A673 (cell line): ENCODE data around the gene TNFRSF4. TPM values are rescaled to one million over a fixed set of nuclear protein-coding genes. Genes with fewer than 3 reads are reported as not detected.

Experiments used
- BruUV-seq: library from RNA; stranded (reverse); fragments of 400-500 nt; replicated peaks from 2 replicates; lab custom pipeline; 2021; lab: Mats Ljungman, UMichigan
- CTCF ChIA-PET: fragments of 300-600 bp; sonication (Branson Sonifier 250); formaldehyde crosslinking; loops from one replicate; lab custom pipeline; 2022; ENCODE audit warnings: antibody characterized with exemption; lab: Charles Lee
- POLR2A ChIA-PET: fragments of 300-600 bp; sonication (Branson Sonifier 250); formaldehyde crosslinking; loops from one replicate; lab custom pipeline; 2022; ENCODE audit warnings: antibody characterized with exemption; ENCODE audit not compliant: low non-redundant PET; lab: Charles Lee
- DNase-seq: peaks from one replicate; pipeline ENCODE4 v3.0.0-alpha.2; 2015; ENCODE audit warnings: low spot score
- H3K27ac ChIP-seq: fragments of 200-600 bp; sonication (generic); 2 replicates; pipeline ENCODE4 v1.5.1; 2016; ENCODE audit warnings: mixed run types, low read depth, mild to moderate bottlenecking, mixed read lengths, antibody characterized with exemption, low read length; ENCODE audit not compliant: poor library complexity, severe bottlenecking
- H3K27me3 ChIP-seq: fragments of 200-600 bp; sonication (generic); replicated peaks from 2 replicates; pipeline ENCODE4 v1.6.1; 2017; ENCODE audit warnings: mixed run types, low read depth, mild to moderate bottlenecking, mixed read lengths, antibody characterized with exemption, low read length; ENCODE audit not compliant: insufficient read depth, poor library complexity
- H3K36me3 ChIP-seq: fragments of 200-600 bp; sonication (generic); 2 replicates; pipeline ENCODE4 v1.6.1; 2016; ENCODE audit warnings: mixed run types, mild to moderate bottlenecking, mixed read lengths, antibody characterized with exemption, low read length; ENCODE audit not compliant: insufficient read depth, poor library complexity, severe bottlenecking
- H3K4me1 ChIP-seq: fragments of 200-600 bp; sonication (generic); 2 replicates; pipeline ENCODE4 v1.6.1; 2017; ENCODE audit warnings: mixed run types, mild to moderate bottlenecking, mixed read lengths, antibody characterized with exemption, low read length; ENCODE audit not compliant: insufficient read depth, poor library complexity, severe bottlenecking
- H3K4me3 ChIP-seq: fragments of 200-600 bp; sonication (generic); 2 replicates; pipeline ENCODE4 v1.5.1; 2016; ENCODE audit warnings: low read depth, mixed run types, mild to moderate bottlenecking, mixed read lengths, low read length; ENCODE audit not compliant: poor library complexity, severe bottlenecking
- H3K9me3 ChIP-seq: fragments of 200-600 bp; sonication (generic); 2 replicates; pipeline ENCODE4 v1.6.1; 2016; ENCODE audit warnings: mixed run types, low read depth, mild to moderate bottlenecking, mixed read lengths, antibody characterized with exemption, low read length; ENCODE audit not compliant: poor library complexity, severe bottlenecking
- EZH2 ChIP-seq: fragments of 200-600 bp; sonication (generic); IDR thresholded peaks from 2 replicates; pipeline ENCODE4 v1.6.1; 2017; ENCODE audit warnings: borderline replicate concordance, low read depth, mild to moderate bottlenecking, mixed read lengths, antibody characterized with exemption, low read length; ENCODE audit not compliant: poor library complexity, severe bottlenecking
- intact Hi-C: fragments of 100-400 bp; cut with micrococcal nuclease; formaldehyde crosslinking; loops from one replicate; pipeline ENCODE4 v1.10.0; 2022; ENCODE audit not compliant: unreplicated experiment
- total RNA-seq: library from RNA; stranded (reverse); gene quantifications from 2 replicates; pipeline ENCODE4 v1.2.3, GENCODE V29; 2021
- TF ChIP-seq, protein P1 (sequence below): fragments of 300-800, 200-600 bp; sonication (generic); conservative IDR thresholded peaks from 2 replicates; pipeline ENCODE4 v1.5.1; 2017; ENCODE audit warnings: low read depth, mild to moderate bottlenecking, antibody characterized with exemption, low read length, moderate library complexity, mixed read lengths

TNFRSF4 gene
- total RNA-seq, 1 experiment from 2014 or later = 0.80 TPM

GRCh38 chr1:1169429-1170214, 44.3 kb downstream of the TNFRSF4 start:
- BruUV-seq = no TSS peak
- TF ChIP-seq, protein P1, sequence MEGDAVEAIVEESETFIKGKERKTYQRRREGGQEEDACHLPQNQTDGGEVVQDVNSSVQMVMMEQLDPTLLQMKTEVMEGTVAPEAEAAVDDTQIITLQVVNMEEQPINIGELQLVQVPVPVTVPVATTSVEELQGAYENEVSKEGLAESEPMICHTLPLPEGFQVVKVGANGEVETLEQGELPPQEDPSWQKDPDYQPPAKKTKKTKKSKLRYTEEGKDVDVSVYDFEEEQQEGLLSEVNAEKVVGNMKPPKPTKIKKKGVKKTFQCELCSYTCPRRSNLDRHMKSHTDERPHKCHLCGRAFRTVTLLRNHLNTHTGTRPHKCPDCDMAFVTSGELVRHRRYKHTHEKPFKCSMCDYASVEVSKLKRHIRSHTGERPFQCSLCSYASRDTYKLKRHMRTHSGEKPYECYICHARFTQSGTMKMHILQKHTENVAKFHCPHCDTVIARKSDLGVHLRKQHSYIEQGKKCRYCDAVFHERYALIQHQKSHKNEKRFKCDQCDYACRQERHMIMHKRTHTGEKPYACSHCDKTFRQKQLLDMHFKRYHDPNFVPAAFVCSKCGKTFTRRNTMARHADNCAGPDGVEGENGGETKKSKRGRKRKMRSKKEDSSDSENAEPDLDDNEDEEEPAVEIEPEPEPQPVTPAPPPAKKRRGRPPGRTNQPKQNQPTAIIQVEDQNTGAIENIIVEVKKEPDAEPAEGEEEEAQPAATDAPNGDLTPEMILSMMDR = no peak
- TF ChIP-seq EZH2 = no peak
- intact Hi-C loops = loop anchor here (5.0 kb wide), 1 partner anchor 48 kb away; no protein-coding TSS in a partner anchor
- H3K9me3 ChIP-seq = no peaks in the 10 kb centered on the region
- ChIA-PET CTCF (no interaction called here), POLR2A (no interaction called here)
- H3K36me3 ChIP-seq = no peaks in the 10 kb centered on the region
- DNase-seq = no peak
- peak overlapping the region; percentile 22 for H3K4me3 ChIP-seq
- H3K4me1 ChIP-seq = peaks cover 30% of the 10 kb centered on the region
- H3K27me3 ChIP-seq = no peaks in the 10 kb centered on the region
- peak overlapping the region; percentile 34 for H3K27ac ChIP-seq

DNA sequence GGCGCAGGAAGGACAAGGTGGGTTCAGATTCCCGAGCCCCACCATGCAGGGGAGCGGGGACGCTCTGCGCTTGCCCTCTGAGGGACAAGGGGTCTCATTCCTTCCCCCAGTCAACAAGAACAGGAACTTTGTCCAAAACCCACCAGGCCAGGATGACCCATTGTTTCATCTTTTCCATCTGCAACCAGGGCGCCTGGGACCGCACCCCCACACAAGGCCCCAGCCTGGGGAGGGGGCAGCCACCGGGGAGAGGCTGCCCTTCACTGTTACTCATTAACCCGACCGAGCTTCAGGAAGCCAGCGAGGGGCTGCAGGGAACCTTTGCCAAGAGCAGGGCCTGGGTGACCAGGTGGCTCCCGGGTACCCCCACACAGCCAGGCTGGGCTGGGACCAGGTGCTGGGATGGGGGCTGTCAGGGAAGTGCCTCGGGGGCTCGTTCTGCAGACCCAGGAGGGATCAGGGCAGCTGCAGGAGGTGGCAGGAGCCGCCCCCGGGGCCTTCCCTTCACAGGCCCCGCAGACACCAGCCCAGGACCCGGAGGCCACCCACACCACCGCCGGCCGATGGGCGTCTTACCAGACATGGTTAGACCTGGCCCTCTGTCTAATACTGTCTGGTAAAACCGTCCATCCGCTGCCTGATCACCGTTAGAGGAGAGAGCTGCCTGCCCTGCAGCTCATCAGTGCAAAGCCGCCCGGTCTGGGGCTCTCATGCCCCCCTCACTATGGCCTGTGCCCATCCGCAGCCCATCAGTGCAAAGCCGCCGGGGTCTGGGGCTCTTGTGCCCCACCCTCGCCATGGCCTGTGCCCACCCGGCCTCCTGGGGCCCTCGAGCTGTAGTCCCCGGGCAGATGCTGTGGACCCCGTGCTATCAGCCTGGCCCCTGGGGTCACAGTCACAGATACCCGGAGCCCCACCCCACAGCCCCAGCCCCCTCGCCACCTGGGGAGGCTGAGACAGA, 45.2 kb downstream of the TNFRSF4 start:
- intact Hi-C loops = no loop called here
- H3K9me3 ChIP-seq = no peaks in the 10 kb centered on the region
- DNase-seq = no peak
- H3K27ac ChIP-seq = no peak overlapping the region
- H3K4me1 ChIP-seq = peaks cover 30% of the 10 kb centered on the region
- no TSS peak for BruUV-seq
- POLR2A ChIA-PET = no interaction called here
- CTCF ChIA-PET = no interaction called here
- TF ChIP-seq, protein P1 = no peak
- no peak for TF ChIP-seq EZH2
- no peak overlapping the region for H3K4me3 ChIP-seq
- H3K27me3 ChIP-seq = no peaks in the 10 kb centered on the region
- no peaks in the 10 kb centered on the region for H3K36me3 ChIP-seq

DNA sequence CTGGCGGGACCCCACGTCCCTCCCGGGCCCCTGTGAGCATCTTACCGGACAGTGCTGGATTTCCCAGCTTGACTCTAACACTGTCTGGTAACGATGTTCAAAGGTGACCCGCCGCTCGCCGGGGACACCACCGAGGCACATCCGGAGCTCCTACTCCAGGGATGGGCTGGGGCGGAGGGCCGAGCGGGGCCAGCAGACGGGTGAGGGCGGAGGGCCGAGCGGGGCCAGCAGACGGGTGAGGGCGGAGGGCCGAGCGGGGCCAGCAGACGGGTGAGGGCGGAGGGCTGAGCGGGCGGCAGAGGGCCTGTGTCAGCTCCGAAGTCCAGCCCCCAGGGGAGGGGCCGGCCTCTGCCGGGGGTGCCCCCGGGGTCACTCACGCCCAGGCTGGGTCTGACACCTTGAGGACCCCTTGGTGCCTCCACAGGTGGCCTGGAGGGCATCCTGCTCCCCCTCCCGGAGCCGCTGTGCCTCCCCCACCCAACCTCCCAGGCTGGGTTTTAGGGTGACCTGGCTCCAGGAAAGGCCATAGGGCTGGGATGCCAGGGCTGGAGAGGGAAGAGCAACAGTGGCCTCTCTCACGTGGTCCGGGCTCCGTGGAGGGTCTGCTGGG, 46.0 kb downstream of the TNFRSF4 start:
- ChIA-PET CTCF (no interaction called here), POLR2A (no interaction called here)
- no peak for TF ChIP-seq EZH2
- TF ChIP-seq, protein P1 = no peak
- no peak overlapping the region for H3K27ac ChIP-seq
- intact Hi-C loops = no loop called here
- no TSS peak for BruUV-seq
- H3K36me3 ChIP-seq = no peaks in the 10 kb centered on the region
- H3K4me3 ChIP-seq = no peak overlapping the region
- no peaks in the 10 kb centered on the region for H3K9me3 ChIP-seq
- no peak for DNase-seq
- no peaks in the 10 kb centered on the region for H3K27me3 ChIP-seq
- peaks cover 30% of the 10 kb centered on the region for H3K4me1 ChIP-seq
